Endometrial microvascular endothelial cells (primary cell): Measurements from ENCODE around the gene COG5. TPM values are rescaled to one million over a fixed set of nuclear protein-coding genes. Genes with fewer than 3 reads are reported as not detected.

Experiments
- in situ Hi-C: cut with HindIII; loops from 2 replicates; pipeline ENCODE4 v1.10.0; 2017; ENCODE audit warnings: low sequenced_read_pairs, low pct_unique_long_range_greater_than_20kb; ENCODE audit errors: inconsistent ontology term
- total RNA-seq: library from RNA; depleted of rRNA; stranded (reverse); fragments of >200 nt; gene quantifications from one replicate; pipeline ENCODE4 v1.2.3, GENCODE V29; 2015; ENCODE audit errors: inconsistent ontology term

Gene COG5
- total RNA-seq, 1 donor from 2014 or later, result 36.4 TPM

- in situ Hi-C loops, result no loop called here
These were observed 133.7 kb downstream of the COG5 start for GRCh38 chr7:107430057-107430456.

- in situ Hi-C loops, result no loop called here
These were observed 135.1 kb downstream of the COG5 start for GRCh38 chr7:107428642-107429041.

- in situ Hi-C loops, result no loop called here
These were observed 136.3 kb downstream of the COG5 start for GRCh38 chr7:107427462-107427861.

GRCh38 chr7:107414198-107414597, 149.5 kb downstream of the COG5 start:
- in situ Hi-C loops, result no loop called here

- in situ Hi-C loops, result no loop called here
These were observed 155.4 kb downstream of the COG5 start for GRCh38 chr7:107408349-107408748.

GRCh38 chr7:107405559-107405958, 158.2 kb downstream of the COG5 start:
- in situ Hi-C loops, result no loop called here

- in situ Hi-C loops, result no loop called here
These were observed 158.8 kb downstream of the COG5 start for GRCh38 chr7:107404740-107405537.

GRCh38 chr7:107398161-107398560, 165.6 kb downstream of the COG5 start:
- in situ Hi-C loops, result no loop called here

- in situ Hi-C loops, result no loop called here
These were observed 166.7 kb downstream of the COG5 start for GRCh38 chr7:107396990-107397389.

GRCh38 chr7:107396081-107396480, 167.6 kb downstream of the COG5 start:
- in situ Hi-C loops, result no loop called here

- in situ Hi-C loops, result no loop called here
These were observed 168.9 kb downstream of the COG5 start for GRCh38 chr7:107394831-107395230.

GRCh38 chr7:107394276-107394675, 169.4 kb downstream of the COG5 start:
- in situ Hi-C loops, result no loop called here

- in situ Hi-C loops, result no loop called here
These were observed 170.9 kb downstream of the COG5 start for GRCh38 chr7:107392830-107393229.

- in situ Hi-C loops, result no loop called here
These were observed 172.8 kb downstream of the COG5 start for GRCh38 chr7:107390916-107391315.

GRCh38 chr7:107388604-107389003, 175.1 kb downstream of the COG5 start:
- in situ Hi-C loops, result no loop called here

- in situ Hi-C loops, result no loop called here
These were observed 176.0 kb downstream of the COG5 start for GRCh38 chr7:107387573-107388219.

GRCh38 chr7:107387128-107387527, 176.6 kb downstream of the COG5 start:
- in situ Hi-C loops, result no loop called here

GRCh38 chr7:107386548-107387102, 177.1 kb downstream of the COG5 start:
- in situ Hi-C loops, result no loop called here

- in situ Hi-C loops, result no loop called here
These were observed 179.7 kb downstream of the COG5 start for GRCh38 chr7:107384025-107384424.

GRCh38 chr7:107383203-107383602, 180.5 kb downstream of the COG5 start:
- in situ Hi-C loops, result no loop called here
